ENCODE data around the gene CPNE5.

Gene CPNE5

DNA sequence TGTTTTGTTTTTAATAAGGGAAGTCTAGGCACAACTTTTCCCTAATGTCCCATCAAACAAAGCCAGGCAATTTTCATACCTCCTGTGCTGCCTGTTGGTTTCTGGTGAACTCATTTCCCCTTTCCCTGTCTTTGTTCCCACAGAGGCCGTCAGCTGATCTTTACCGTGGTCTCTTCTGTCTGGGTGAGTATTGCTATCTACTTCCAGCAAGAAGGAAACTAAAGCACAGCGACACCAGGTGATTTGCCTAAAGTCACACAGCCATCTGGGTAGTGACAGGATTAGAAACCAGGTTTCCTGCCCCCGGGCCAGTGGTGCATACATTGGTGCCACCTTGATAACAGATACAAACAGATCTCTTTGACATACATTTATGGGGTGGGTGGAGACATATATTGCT, 82.0 kb downstream of the CPNE5 start:
- H3K36me3 ChIP-seq (ENCODE audit: insufficient read depth, low read length): no peaks in the 10 kb centered on the region
- peaks cover 8% of the 10 kb centered on the region for H3K4me1 ChIP-seq (ENCODE audit: insufficient read depth, low read length, poor library complexity, severe bottlenecking)
- no peak overlapping the region for H3K9ac ChIP-seq (ENCODE audit: low read depth, low read length, poor library complexity, severe bottlenecking)
- no peaks in the 10 kb centered on the region for H4K20me1 ChIP-seq (ENCODE audit: insufficient read depth, low read length, poor library complexity, severe bottlenecking)
- no peak for TF ChIP-seq EZH2phosphoT487 (IDR thresholded peaks at IDR 0.05; ENCODE audit: borderline replicate concordance)
- TF ChIP-seq, protein P1, sequence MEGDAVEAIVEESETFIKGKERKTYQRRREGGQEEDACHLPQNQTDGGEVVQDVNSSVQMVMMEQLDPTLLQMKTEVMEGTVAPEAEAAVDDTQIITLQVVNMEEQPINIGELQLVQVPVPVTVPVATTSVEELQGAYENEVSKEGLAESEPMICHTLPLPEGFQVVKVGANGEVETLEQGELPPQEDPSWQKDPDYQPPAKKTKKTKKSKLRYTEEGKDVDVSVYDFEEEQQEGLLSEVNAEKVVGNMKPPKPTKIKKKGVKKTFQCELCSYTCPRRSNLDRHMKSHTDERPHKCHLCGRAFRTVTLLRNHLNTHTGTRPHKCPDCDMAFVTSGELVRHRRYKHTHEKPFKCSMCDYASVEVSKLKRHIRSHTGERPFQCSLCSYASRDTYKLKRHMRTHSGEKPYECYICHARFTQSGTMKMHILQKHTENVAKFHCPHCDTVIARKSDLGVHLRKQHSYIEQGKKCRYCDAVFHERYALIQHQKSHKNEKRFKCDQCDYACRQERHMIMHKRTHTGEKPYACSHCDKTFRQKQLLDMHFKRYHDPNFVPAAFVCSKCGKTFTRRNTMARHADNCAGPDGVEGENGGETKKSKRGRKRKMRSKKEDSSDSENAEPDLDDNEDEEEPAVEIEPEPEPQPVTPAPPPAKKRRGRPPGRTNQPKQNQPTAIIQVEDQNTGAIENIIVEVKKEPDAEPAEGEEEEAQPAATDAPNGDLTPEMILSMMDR (conservative IDR thresholded peaks at IDR 0.05; ENCODE audit: low read length): no peak
- no peak overlapping the region for H2AFZ ChIP-seq (ENCODE audit: low read length)
- no peaks in the 10 kb centered on the region for H3K9me3 ChIP-seq (ENCODE audit: insufficient read depth, low read depth, low read length)
- no peaks in the 10 kb centered on the region for H3K79me2 ChIP-seq (ENCODE audit: insufficient read depth, low read length)
- no peaks in the 10 kb centered on the region for H3F3A ChIP-seq (ENCODE audit: low read depth)
- no peak overlapping the region for H3K4me3 ChIP-seq (ENCODE audit: low read length, poor library complexity, severe bottlenecking)
- H3K9me2 ChIP-seq (replicated peaks; ENCODE audit: low read depth, low read length): no peaks in the 10 kb centered on the region
- H3K4me2 ChIP-seq (ENCODE audit: low read depth, low read length, poor library complexity, severe bottlenecking): no peak overlapping the region
- no peaks in the 10 kb centered on the region for H3K27me3 ChIP-seq (ENCODE audit: insufficient read depth, low read length, poor library complexity, severe bottlenecking)

DNA sequence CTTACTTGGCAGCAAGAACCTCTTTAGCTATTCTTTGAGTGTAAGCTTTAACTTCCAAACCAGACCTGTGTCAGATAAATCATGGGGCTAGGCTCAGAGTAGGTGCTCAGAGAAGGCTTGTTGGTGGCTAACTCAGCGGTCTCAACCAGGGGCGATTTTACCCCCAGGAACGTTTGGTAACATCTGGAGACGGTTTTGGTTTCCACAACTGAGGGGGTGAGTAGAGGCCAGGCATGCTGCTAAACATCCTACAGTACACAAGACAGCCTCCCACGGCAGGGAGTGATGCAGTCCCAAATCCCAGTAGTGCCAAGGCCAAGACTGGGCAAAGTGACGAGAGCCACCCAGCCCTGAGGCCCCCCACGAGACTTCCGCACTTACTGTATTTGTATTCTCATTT, 82.5 kb downstream of the CPNE5 start:
- peaks cover 8% of the 10 kb centered on the region for H3K4me1 ChIP-seq (ENCODE audit: insufficient read depth, low read length, poor library complexity, severe bottlenecking)
- H2AFZ ChIP-seq (ENCODE audit: low read length): no peak overlapping the region
- H3K27me3 ChIP-seq (ENCODE audit: insufficient read depth, low read length, poor library complexity, severe bottlenecking): no peaks in the 10 kb centered on the region
- no peaks in the 10 kb centered on the region for H4K20me1 ChIP-seq (ENCODE audit: insufficient read depth, low read length, poor library complexity, severe bottlenecking)
- H3K9me2 ChIP-seq (replicated peaks; ENCODE audit: low read depth, low read length): no peaks in the 10 kb centered on the region
- no peak for TF ChIP-seq EZH2phosphoT487 (IDR thresholded peaks at IDR 0.05; ENCODE audit: borderline replicate concordance)
- TF ChIP-seq, protein P1 (conservative IDR thresholded peaks at IDR 0.05; ENCODE audit: low read length): no peak
- H3K9ac ChIP-seq (ENCODE audit: low read depth, low read length, poor library complexity, severe bottlenecking): no peak overlapping the region
- H3K79me2 ChIP-seq (ENCODE audit: insufficient read depth, low read length): no peaks in the 10 kb centered on the region
- no peaks in the 10 kb centered on the region for H3K36me3 ChIP-seq (ENCODE audit: insufficient read depth, low read length)
- H3F3A ChIP-seq (ENCODE audit: low read depth): no peaks in the 10 kb centered on the region
- H3K4me3 ChIP-seq (ENCODE audit: low read length, poor library complexity, severe bottlenecking): no peak overlapping the region
- no peak overlapping the region for H3K4me2 ChIP-seq (ENCODE audit: low read depth, low read length, poor library complexity, severe bottlenecking)
- no peaks in the 10 kb centered on the region for H3K9me3 ChIP-seq (ENCODE audit: insufficient read depth, low read depth, low read length)

GRCh38 chr6:36755435-36756348, 83.6 kb downstream of the CPNE5 start:
- H3K27me3 ChIP-seq (ENCODE audit: insufficient read depth, low read length, poor library complexity, severe bottlenecking): no peaks in the 10 kb centered on the region
- no peaks in the 10 kb centered on the region for H3K9me3 ChIP-seq (ENCODE audit: insufficient read depth, low read depth, low read length)
- peaks cover 8% of the 10 kb centered on the region for H3K4me1 ChIP-seq (ENCODE audit: insufficient read depth, low read length, poor library complexity, severe bottlenecking)
- TF ChIP-seq EZH2phosphoT487 (IDR thresholded peaks at IDR 0.05; ENCODE audit: borderline replicate concordance): no peak
- no peaks in the 10 kb centered on the region for H3K36me3 ChIP-seq (ENCODE audit: insufficient read depth, low read length)
- no peak overlapping the region for H2AFZ ChIP-seq (ENCODE audit: low read length)
- no peak overlapping the region for H3K9ac ChIP-seq (ENCODE audit: low read depth, low read length, poor library complexity, severe bottlenecking)
- no peaks in the 10 kb centered on the region for H3F3A ChIP-seq (ENCODE audit: low read depth)
- H3K9me2 ChIP-seq (replicated peaks; ENCODE audit: low read depth, low read length): no peaks in the 10 kb centered on the region
- H4K20me1 ChIP-seq (ENCODE audit: insufficient read depth, low read length, poor library complexity, severe bottlenecking): no peaks in the 10 kb centered on the region
- no peak overlapping the region for H3K4me3 ChIP-seq (ENCODE audit: low read length, poor library complexity, severe bottlenecking)
- no peaks in the 10 kb centered on the region for H3K79me2 ChIP-seq (ENCODE audit: insufficient read depth, low read length)
- H3K4me2 ChIP-seq (ENCODE audit: low read depth, low read length, poor library complexity, severe bottlenecking): no peak overlapping the region

Measured in Loucy (cell line).